Measurements from ENCODE around the gene ENO2.

- TF ChIP-seq CTCF (IDR thresholded peaks at IDR 0.05; ENCODE audit: low read depth, low read length) (no peak), EZH2phosphoT487 (IDR thresholded peaks at IDR 0.05; ENCODE audit: low read depth) (no peak)
Measured at GRCh38 chr12:6871052-6871957, 43.1 kb upstream of the ENO2 start.

All from OCI-LY3 (cell line).